GM13977 (cell line): ENCODE data around the gene PDZD7.

Source experiments
- DNase-seq: peaks from one replicate; pipeline ENCODE4 v3.0.0; 2012; ENCODE audit warnings: low spot score
- in situ Hi-C: fragments of 300-500 bp; cut with MboI; formaldehyde crosslinking; loops from one replicate; pipeline ENCODE4 v1.12.0; 2022; ENCODE audit warnings: low sequenced_read_pairs, low pct_unique_long_range_greater_than_20kb, mixed read lengths, inconsistent platforms; ENCODE audit not compliant: unreplicated experiment
- TF ChIP-seq, protein P1 (sequence below): IDR thresholded peaks from 2 replicates; pipeline ENCODE4 v1.5.1; 2012; ENCODE audit warnings: mild to moderate bottlenecking, control low read depth; ENCODE audit not compliant: insufficient read depth; ENCODE audit errors: extremely low read depth, missing control alignments

The PDZD7 gene

DNA sequence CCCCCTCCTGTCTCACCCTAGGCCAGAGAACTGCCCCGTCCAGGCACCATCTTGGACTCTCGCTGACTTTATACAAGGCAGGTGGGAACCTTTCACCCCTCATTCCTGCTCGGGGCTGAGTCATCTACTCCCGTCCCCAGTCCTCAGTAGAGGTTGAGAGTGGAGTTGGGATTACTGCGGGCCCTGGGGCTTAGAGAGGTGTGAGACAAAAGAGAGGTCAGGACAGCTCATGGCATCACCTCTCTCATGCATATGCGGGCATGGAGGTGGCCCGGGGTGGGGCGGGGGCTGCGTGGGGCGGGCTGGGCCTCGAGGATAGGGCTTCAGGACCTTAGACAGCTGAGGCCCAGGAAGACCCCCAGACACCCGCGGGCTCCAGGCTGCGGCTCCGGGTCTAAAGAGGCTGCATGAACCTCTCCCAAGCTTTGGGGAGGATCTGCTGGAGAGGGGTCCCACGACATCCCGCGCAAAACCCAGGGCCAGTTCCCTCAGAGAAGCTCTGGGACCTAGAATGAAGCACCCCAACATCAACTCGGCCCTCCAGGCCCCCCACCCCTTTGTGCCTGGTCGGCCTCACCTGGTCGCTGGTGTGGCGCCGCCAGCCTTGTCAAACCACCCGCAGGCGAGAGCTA lies 317 bp downstream of the PDZD7 start:
- TF ChIP-seq, protein P1, sequence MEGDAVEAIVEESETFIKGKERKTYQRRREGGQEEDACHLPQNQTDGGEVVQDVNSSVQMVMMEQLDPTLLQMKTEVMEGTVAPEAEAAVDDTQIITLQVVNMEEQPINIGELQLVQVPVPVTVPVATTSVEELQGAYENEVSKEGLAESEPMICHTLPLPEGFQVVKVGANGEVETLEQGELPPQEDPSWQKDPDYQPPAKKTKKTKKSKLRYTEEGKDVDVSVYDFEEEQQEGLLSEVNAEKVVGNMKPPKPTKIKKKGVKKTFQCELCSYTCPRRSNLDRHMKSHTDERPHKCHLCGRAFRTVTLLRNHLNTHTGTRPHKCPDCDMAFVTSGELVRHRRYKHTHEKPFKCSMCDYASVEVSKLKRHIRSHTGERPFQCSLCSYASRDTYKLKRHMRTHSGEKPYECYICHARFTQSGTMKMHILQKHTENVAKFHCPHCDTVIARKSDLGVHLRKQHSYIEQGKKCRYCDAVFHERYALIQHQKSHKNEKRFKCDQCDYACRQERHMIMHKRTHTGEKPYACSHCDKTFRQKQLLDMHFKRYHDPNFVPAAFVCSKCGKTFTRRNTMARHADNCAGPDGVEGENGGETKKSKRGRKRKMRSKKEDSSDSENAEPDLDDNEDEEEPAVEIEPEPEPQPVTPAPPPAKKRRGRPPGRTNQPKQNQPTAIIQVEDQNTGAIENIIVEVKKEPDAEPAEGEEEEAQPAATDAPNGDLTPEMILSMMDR: no peak
- in situ Hi-C loops: no loop called here
- no peak for DNase-seq

DNA sequence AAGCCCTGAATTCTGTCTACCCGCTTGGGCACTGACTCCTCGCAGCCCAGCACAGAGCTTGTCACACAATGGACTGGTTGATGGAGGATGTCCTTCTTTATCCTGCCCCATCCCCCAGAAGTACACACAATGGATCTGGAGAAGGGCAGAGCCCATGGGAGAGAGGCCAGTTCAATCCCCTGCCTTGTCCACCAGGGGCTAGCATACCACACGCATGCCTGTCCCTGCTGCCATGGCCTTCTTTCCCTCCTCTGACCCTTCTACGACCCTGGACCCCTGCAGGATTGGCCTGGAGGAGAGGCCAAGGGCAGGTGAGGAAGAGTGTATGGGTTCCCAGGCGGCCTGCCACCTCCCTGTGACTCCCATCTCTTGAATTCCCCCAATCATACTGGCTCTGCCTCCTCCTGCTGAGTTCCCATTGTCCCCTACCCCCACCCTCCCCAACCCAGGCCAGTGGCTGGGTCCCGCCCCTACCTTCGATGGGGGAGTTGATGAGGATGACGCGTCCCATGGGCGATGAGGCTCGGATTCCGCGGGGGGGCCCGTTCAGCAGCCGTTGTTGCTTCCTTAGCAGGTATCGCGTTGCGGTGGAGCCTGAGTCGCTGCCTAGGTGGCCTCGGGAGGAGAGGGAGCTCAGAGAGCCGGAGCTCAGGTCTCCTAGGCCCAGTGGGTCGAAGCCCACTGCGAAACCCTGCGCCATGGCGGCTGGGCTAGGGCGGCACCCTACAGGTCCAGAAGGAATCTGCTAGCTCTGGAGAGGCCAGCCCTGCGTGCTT lies 1.2 kb downstream of the PDZD7 start:
- DNase-seq: no peak
- in situ Hi-C loops: no loop called here
- TF ChIP-seq, protein P1: no peak

DNA sequence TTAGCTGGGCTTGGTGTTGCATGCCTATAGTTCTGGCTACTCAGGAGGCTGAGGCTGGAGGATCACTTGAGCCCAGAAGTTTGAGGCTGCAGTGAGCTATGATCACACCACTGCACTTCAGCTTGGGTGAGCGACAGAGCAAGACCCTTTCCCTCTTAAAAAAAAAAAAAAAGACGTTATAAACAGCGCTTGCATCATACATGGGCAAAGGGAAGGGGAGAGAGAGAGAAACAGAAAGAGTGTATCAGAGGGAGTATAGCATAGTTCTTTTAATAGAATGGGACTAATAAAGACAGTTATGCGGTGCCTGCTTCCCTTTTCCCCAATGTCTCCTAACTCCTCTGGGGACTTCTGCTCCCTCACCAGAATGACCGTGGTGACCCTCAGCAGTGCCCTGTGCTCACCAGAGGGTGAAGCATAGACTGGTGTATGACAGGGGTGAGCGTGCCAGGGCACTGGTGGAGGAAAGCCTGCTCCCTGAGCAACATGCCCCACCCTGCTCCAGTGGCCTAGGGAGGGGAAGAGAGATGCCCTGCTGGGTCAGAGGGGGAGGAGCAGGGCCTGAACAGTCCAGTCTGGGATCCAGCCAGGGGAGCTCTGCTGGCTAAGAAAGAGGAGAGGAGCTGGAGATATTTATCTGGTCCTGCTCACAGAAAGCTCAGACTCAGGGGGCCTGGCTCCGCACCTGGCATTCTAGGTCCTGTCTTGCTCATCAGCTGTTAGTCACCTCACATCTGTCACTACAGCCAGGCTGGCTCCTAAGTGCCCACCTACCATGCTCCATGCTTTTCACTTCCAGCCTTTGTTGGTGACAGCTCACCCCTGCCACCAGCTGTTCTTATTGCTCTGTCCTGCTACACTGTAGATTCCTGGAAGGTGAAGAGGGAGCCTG lies 2.2 kb downstream of the PDZD7 start:
- in situ Hi-C loops: no loop called here
- DNase-seq: no peak
- TF ChIP-seq, protein P1: no peak

DNA sequence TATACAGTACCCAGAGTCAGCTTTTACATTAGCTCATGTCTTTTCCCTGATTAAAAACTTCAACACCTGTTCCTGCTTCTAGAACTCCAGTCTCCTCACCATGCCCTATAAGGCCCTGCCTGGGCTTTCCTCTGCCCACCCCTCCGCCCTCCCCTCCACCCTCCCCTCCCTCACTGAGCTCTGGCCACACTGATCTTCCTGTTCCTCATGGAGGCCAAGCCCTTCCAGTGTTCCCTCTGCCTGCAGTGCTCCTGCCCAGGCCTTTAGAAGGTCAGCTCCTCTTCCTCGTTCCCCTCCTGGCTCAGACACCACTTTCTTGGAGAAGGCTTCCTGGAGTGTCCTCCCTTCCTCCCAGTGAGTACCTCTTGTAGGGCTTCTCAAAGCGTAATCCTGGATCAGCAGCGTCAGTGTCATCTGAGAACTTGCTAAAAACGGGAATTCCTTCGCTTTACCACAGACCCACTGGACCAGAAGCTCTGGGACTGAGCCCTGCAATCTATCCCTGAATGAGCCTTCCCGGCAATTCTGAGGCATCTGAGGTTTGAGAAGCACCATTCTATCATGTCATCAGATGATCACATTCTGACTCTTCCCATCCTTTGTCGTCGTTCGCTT lies 3.7 kb downstream of the PDZD7 start:
- TF ChIP-seq, protein P1: no peak
- in situ Hi-C loops: no loop called here
- DNase-seq: no peak

DNA sequence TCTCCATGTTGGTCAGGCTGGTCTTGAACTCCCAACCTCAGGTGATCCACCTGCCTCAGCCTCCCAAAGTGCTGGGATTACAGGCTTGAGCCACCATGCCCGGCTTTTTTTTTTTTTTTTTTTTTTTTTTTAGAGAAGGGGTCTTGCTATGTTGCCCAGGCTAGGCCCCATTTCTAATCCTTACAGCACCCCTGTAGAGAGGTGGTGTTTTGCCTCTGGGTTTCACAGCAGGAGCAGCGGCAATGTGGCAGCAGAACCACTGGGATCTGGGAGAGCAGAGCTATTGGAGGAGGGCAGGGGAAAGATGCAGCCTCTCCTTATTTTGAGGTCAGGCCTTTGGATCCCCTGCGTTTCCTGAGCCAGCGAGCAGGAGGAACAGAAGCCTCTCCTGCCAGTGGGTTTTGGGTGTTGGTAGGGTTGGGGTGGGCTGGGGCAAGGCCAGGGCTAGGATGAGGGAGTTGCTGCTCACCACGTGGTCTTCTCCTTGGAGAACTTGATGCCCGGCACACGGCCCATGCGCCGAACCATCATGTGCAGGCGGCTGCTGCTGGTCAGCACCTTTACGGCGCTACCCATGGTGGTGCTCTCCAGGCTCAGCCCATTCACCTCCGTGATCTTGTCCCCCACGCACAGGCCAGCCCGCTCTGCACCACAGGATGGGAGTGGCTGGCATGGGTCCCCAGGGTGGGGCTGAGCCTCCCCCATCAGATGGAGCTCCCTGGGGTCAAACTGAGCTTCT lies 7.8 kb downstream of the PDZD7 start:
- DNase-seq: no peak
- in situ Hi-C loops: no loop called here
- TF ChIP-seq, protein P1: no peak
